Measurements from ENCODE around the gene EHD2.
"Not testable (repeated sequence)": the region's sequence is repeated elsewhere in the genome, so short reads cannot be mapped to it uniquely, and the experiment has no call there.

EHD2 gene, protein sequence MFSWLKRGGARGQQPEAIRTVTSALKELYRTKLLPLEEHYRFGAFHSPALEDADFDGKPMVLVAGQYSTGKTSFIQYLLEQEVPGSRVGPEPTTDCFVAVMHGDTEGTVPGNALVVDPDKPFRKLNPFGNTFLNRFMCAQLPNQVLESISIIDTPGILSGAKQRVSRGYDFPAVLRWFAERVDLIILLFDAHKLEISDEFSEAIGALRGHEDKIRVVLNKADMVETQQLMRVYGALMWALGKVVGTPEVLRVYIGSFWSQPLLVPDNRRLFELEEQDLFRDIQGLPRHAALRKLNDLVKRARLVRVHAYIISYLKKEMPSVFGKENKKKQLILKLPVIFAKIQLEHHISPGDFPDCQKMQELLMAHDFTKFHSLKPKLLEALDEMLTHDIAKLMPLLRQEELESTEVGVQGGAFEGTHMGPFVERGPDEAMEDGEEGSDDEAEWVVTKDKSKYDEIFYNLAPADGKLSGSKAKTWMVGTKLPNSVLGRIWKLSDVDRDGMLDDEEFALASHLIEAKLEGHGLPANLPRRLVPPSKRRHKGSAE

GRCh38 chr19:47713046-47714021 is at the start of gene EHD2:
TSS of gene EHD2 (plus strand) at chr19:47713422. CDS start at chr19:47716613, 3,191 bp downstream.
- no peak for DNase-seq (ENCODE audit: low spot score)

GRCh38 chr19:47663435-47663910 is 49.7 kb upstream of the EHD2 start:
- DNase-seq (ENCODE audit: low spot score): no peak

DNA sequence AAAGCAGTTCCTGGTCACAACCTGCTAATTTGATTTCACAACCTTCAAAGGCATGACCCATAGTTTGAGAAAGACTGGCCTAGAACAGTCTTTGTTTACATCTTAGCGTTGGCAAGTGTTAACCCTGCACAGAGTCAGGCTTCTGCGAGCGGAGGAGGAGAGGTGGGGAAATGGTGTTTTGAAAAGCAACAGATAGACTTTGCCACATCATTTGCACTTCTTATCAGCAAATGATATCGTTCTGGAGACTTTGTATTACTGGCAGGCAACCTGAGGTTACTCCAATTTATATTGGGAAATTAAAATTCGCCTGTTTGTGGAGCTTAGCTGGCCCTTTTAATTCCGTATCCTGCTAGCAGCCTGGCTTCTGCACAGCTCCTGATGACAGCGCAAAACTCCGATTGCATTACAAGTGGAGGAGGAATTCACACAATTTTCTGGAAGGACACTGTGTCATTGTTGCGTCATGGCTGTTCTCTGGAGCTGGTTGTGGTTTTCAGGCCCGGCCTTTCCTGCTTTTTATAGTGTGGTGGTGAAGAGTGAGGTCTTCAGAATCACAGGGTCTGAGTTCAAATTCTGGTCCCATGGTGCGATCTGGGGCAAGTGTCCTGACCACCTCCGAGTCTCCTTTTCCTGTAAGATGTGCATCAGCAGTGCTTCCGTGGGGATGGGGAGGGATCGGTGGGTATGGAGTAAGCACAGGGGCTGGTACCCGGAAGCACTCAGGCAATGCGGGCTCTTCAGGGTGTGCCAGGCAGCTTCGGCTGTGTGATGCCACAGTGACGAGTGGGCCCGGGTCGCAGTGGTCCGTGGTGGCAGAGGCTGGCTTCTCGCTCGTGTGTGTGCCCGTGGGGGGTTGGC is 49.1 kb upstream of the EHD2 start:
- DNase-seq (ENCODE audit: low spot score): peak; percentile 71

DNA sequence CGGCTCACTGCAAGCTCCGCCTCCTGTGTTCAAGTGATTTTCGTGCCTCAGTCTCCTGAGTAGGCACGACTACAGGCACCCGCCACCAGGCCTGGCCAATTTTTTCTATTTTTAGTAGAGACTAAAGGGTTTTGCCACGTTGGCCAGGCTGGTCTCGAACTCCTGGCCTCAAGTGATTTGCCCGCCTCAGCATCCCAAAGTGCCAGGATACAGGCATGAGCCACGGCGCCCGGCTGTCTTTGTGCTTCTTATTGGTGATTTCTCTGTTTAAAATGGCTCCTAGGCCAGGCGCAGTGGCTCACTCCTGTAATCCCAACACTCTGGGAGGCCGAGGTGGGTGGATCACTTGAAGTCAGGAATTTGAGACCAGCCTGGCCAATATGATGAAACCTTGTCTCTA is 44.7 kb upstream of the EHD2 start:
- DNase-seq (ENCODE audit: low spot score): not testable (repeated sequence)

GRCh38 chr19:47670736-47671135 is 42.5 kb upstream of the EHD2 start:
- DNase-seq (ENCODE audit: low spot score): no peak

- no peak for DNase-seq (ENCODE audit: low spot score)
Measured at GRCh38 chr19:47671499-47671898, 41.7 kb upstream of the EHD2 start.

GRCh38 chr19:47673426-47673825 is 39.8 kb upstream of the EHD2 start:
- DNase-seq (ENCODE audit: low spot score): no peak

DNA sequence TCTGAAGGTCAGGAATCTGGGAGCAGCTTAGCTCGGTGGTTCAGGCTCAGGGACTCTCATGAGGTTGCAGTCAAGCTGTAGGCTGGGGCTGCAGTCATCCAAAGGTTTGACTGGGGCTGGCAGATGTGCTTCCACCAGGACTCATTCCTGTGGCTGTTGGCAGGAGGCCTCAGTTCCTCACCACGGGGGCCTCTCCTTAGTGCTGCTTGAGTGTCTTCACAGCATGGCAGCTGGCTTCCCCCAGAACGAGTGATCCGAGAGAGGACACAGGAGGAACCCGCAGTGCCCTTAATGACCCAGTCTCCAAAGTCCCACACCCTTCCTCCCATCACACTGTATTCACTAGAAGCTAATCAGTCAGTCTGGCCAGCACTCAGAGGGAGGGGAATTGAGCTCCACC is 38.7 kb upstream of the EHD2 start:
- no peak for DNase-seq (ENCODE audit: low spot score)

- no peak for DNase-seq (ENCODE audit: low spot score)
Measured at GRCh38 chr19:47675271-47675670, 38.0 kb upstream of the EHD2 start.

- DNase-seq (ENCODE audit: low spot score): no peak
Measured at GRCh38 chr19:47675859-47676258, 37.4 kb upstream of the EHD2 start.

DNA sequence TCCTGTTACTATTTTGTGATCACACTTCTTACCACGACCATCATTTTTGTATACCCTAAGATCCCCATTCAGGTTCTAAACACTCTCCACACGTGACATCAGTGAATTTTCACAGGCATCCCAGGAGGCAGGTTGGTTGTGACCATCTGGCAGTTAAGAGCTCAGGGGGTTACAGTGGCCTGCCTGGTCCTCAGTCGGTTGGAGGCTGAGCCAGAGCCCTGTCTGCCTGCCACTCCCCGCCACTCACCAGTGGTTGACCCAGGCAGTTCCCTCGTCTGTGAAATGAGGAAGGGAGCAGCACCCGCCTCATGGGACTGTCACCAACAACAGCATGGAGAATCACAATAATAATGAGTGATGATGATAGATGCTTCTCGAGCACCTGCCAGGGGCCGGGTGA is 36.4 kb upstream of the EHD2 start:
- no peak for DNase-seq (ENCODE audit: low spot score)

GRCh38 chr19:47679251-47679900 is 33.8 kb upstream of the EHD2 start:
- DNase-seq (ENCODE audit: low spot score): no peak

- no peak for DNase-seq (ENCODE audit: low spot score)
Measured at GRCh38 chr19:47679922-47680857, 33.0 kb upstream of the EHD2 start.

DNA sequence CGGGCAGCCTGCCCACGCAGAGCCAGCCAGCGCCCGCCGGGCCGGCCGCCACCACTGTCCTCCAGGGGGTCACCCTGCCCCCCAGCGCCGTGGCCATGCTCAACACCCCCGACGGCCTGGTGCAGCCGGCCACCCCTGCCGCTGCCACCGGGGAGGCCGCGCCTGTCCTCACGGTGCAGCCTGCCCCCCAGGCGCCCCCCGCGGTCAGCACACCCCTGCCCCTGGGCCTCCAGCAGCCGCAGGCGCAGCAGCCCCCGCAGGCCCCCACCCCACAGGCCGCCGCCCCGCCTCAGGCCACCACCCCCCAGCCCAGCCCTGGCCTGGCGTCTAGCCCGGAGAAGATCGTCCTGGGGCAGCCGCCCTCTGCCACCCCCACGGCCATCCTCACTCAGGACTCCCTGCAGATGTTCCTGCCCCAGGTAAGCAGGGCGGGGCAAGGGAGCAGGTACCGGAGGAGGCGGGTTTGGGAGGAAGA is 32.3 kb upstream of the EHD2 start:
- DNase-seq (ENCODE audit: low spot score): no peak

DNA sequence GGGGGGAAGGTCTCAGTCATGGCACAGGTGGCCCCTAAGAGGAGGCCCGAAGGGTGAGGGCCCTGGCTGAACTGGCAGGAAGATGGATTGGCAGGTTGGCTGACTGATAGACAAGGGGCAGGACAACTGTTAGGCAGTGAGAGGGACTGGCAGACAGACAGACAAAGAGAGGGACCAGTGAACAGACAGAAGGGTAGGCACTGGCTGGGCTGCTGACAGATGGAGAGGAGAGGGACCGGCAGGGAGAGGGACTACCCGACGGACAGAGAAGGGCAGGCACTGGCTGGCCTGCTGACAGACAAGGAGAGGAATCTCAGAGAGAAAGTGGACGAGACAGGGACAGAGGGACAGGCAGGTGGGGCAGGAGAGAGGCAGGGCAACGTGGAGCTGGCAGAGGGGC is 31.8 kb upstream of the EHD2 start:
- DNase-seq (ENCODE audit: low spot score): no peak

DNA sequence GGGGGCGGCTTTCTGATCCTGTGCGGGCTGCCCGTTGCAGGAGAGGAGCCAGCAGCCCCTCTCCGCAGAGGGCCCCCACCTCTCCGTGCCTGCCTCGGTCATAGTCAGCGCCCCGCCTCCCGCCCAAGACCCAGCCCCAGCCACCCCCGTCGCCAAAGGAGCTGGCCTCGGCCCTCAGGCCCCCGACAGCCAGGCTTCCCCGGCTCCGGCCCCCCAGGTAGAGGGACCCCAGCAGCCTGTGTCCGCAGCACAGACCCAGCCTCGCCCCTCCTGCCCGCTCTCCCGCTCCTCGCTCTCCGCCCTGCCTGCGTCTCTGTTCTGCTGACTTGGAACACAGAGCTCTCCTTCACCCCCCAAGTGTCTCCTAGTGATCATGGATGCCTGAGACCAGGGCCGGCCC is 31.3 kb upstream of the EHD2 start:
- DNase-seq (ENCODE audit: low spot score): no peak

GRCh38 chr19:47682939-47683338 is 30.3 kb upstream of the EHD2 start:
- DNase-seq (ENCODE audit: low spot score): no peak

DNA sequence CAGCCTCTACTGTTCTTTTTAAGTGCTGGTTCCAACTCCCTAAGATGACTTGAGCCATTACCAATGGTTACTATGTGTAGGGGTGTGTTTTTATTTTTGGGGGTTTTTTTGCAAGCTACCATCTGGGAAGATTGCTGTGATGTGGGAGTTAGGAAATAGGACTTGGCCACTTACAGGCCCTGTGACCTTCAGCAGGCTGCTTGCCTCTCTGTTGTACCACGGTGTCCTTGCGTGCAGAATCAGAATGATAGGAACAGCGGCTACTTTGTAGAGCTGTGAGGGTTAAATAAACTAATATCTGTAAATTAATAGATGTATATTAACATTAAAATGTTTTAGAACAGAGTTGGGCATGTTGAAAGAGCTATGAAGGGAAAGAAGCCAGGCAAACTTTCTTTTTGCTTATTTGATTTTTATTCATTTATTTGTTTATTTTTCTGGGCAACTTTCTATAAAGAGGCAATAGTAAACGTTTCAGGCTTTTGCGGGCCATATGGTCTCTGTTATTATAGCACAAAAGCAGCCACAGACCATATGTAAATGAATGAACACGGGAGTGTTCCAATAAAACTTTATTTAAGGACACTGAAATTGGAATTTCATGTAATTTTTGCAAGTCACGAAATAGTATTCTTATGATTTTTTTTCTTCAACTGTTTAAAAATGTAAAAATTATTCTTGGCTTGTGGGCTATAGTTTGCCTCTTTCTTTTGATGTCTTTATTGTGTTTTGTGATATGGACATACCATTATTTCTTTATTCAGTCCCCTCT is 26.4 kb upstream of the EHD2 start:
- DNase-seq (ENCODE audit: low spot score): no peak

GRCh38 chr19:47687906-47688305 is 25.3 kb upstream of the EHD2 start:
- no peak for DNase-seq (ENCODE audit: low spot score)
